Prostate gland (tissue), 2 donors: ENCODE measurements around the gene NDUFS6. TPM values are rescaled to one million over a fixed set of nuclear protein-coding genes. Genes with fewer than 3 reads are reported as not detected.

Experiments
- DNase-seq: peaks from one replicate; pipeline ENCODE4 v3.0.0-alpha.2; 2019; ENCODE audit warnings: low spot score
- H3K27ac ChIP-seq, 2 donors: fragments of 200-600 bp; sonication (generic); 2 replicates each; pipeline ENCODE4 v1.5.1; 2017 to 2019
- H3K27me3 ChIP-seq: fragments of 200-600 bp; sonication (generic); replicated peaks from 2 replicates; pipeline ENCODE4 v1.5.1; 2019; ENCODE audit not compliant: insufficient read depth
- H3K36me3 ChIP-seq, 2 donors: fragments of 200-600 bp; sonication (generic); 1 replicate in 1 of 2; 2 replicates in 1 of 2; pipeline versions ENCODE4 v1.5.1 to v1.8.1; 2017 to 2019
- H3K4me1 ChIP-seq: fragments of 200-600 bp; sonication (generic); replicated peaks from 2 replicates; pipeline ENCODE4 v1.5.1; 2019
- H3K4me3 ChIP-seq, 2 donors: fragments of 200-600 bp; sonication (generic); 2 replicates each; pipeline ENCODE4 v1.5.1; 2017 to 2019
- H3K9me3 ChIP-seq: fragments of 200-600 bp; sonication (generic); 2 replicates; pipeline ENCODE4 v1.5.1; 2017
- POLR2A ChIP-seq: fragments of 450-650 bp; IDR thresholded peaks from one replicate; pipeline ENCODE4 v1.6.1; 2016; ENCODE audit warnings: antibody characterized with exemption, mild to moderate bottlenecking
- POLR2AphosphoS5 ChIP-seq: sonication (generic); formaldehyde crosslinking; IDR thresholded peaks from one replicate; pipeline ENCODE4 v1.6.1; 2017; ENCODE audit warnings: antibody characterized with exemption
- WGBS: methylation state at CpG from one replicate; pipeline ENCODE4 v1.1.5; 2018; 5-methylcytosine and 5-hydroxymethylcytosine counted together
- intact Hi-C: fragments of 100-400 bp; cut with DNase I; formaldehyde crosslinking; loops from one replicate; pipeline ENCODE4 v1.14.2; 2022
- total RNA-seq, 2 donors: library from RNA; depleted of rRNA; stranded (reverse); fragments of >200 nt; gene quantifications; one replicate each; pipeline ENCODE4 v1.1.0, GENCODE V29; 2016
- TF ChIP-seq, protein P1 (sequence below), 4 experiments: fragments of 200-600 bp in 2 of 4; fragments of 450-650 bp in 2 of 4; sonication (generic) in 2 of 4; IDR thresholded peaks; 1 replicate in 3 of 4; 2 replicates in 1 of 4; pipeline ENCODE4 v1.5.1; 2016 to 2019; ENCODE audit warnings: antibody characterized with exemption in 4 of 4, mild to moderate bottlenecking in 2 of 4, moderate library complexity in 2 of 4

The NDUFS6 gene
- total RNA-seq, 2 donors from 2014 or later, result 27.8 to 70.2 TPM

DNA sequence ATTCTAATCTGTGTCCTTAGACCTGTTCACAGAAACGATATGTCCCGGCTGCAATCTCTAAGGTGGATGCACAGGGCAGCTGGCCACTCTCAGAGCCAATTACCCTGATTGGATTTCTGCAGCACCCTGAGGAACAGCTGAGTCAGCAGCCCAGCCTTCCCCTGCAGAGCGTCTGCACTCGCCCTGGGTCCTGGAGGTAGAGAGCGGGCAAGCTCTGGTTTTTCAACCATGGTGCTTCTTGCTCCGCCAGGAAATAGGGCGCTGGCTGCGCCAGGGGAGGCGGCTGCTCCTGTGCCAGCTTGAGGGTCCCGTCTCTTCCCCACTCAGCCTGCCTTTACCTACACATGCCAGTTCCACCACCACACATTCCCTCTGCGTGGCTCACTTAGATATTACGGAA, 19.2 kb downstream of the NDUFS6 start:
- H3K36me3 ChIP-seq, result peaks cover 4 to 7% of the 10 kb centered on the region in 2 donors
- 90% methylated on average over 12 of the region's 12 CpGs for WGBS
- intact Hi-C loops, result no loop called here

DNA sequence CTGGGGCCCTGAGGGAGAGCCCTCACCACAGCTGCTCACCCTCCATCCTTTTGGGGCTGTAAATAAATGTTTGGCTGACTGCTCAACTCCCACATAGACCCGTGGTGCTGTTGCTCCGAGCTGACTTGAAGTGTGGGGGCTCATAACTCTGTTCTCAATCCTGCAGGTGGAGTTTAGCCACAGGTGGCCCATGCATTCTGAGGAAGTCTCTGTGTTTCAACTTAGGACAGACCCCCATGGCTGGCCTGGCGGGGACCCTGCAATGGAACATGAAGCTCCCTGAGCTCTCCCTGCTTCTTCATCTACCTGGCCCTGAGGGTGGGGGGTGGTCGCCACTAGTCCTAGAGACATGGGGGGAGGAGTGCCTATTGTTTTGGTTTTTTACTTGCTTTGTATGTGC, 19.7 kb downstream of the NDUFS6 start:
- Histone ChIP-seq H3K4me3 (no peak overlapping the region), H3K9me3 (no peaks in the 10 kb centered on the region), H3K4me1 (no peaks in the 10 kb centered on the region), H3K27ac (no peak overlapping the region), H3K27me3 (no peaks in the 10 kb centered on the region), H3K36me3 (peaks cover 3% of the 10 kb centered on the region in 2 donors)
- TF ChIP-seq, protein P1, sequence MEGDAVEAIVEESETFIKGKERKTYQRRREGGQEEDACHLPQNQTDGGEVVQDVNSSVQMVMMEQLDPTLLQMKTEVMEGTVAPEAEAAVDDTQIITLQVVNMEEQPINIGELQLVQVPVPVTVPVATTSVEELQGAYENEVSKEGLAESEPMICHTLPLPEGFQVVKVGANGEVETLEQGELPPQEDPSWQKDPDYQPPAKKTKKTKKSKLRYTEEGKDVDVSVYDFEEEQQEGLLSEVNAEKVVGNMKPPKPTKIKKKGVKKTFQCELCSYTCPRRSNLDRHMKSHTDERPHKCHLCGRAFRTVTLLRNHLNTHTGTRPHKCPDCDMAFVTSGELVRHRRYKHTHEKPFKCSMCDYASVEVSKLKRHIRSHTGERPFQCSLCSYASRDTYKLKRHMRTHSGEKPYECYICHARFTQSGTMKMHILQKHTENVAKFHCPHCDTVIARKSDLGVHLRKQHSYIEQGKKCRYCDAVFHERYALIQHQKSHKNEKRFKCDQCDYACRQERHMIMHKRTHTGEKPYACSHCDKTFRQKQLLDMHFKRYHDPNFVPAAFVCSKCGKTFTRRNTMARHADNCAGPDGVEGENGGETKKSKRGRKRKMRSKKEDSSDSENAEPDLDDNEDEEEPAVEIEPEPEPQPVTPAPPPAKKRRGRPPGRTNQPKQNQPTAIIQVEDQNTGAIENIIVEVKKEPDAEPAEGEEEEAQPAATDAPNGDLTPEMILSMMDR (IDR thresholded peaks at IDR 0.05), result no peak
- TF ChIP-seq POLR2AphosphoS5 (no peak), POLR2A (no peak)
- intact Hi-C loops, result no loop called here
- DNase-seq, result no peak
- WGBS, result 92% methylated on average over 4 of the region's 4 CpGs

More for the DNA sequence above, 19.2 kb downstream of the NDUFS6 start:
- DNase-seq, result no peak
- no peak overlapping the region for H3K27ac ChIP-seq
- H3K4me3 ChIP-seq, result no peak overlapping the region
- no peak for TF ChIP-seq POLR2AphosphoS5
- H3K9me3 ChIP-seq, result no peaks in the 10 kb centered on the region
- no peaks in the 10 kb centered on the region for H3K4me1 ChIP-seq
- no peaks in the 10 kb centered on the region for H3K27me3 ChIP-seq

DNA sequence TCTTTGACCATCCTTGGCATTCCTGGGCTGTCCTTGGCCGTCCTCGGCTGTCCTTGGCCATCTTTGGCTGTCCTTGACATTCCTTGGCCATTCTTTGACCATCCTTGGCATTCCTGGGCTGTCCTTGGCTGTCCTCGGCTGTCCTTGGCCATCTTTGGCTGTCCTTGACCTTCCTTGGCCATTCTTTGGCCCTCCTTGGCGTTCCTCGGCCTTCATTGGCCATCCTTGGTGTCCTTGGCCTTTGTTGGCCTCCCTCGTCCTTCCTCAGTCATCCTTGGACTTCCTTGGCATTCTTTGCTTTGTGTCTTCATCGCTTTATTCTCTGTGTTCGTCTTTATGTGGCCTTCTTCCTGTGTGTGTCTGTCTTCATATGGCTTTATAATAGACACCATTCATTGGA, 20.7 kb downstream of the NDUFS6 start:
- DNase-seq, result no peak
- 93% methylated on average over 8 of the region's 8 CpGs for WGBS
- intact Hi-C loops, result no loop called here

DNA sequence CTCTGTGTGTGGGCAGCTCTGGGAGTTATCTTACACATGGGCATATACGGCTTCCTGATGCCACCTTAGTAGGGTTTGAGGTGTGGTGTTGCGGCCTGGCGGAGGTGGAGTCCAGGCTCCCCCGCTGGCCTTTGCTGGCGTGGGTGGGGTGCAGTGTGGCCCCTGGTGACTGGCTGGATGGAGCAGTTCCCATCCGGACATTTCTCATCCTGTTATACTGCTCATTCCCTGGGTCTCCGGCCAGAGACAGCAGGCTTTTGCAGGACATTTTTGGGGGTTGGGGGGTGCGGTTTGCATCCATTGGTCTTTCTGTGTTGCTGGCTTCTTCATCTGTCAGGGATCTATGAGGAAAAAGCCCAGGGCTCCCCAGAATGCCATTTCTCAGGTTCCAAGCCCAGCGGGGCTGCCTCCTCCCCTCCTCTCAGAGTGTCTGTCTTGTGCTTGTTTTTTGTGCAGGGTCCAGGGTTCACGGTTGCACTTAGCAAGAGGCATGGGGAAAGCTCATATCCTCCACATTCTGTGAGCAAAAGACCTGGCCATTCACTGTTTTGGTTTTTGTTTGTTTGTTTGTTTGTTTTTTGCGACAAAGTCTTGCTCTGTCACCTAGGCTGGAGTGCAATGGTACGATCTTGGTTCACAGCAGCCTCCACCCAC, 22.3 kb downstream of the NDUFS6 start:
- Histone ChIP-seq H3K4me3 (no peak overlapping the region), H3K9me3 (no peaks in the 10 kb centered on the region), H3K27ac (no peak overlapping the region), H3K36me3 (no peaks in the 10 kb centered on the region), H3K27me3 (no peaks in the 10 kb centered on the region), H3K4me1 (no peaks in the 10 kb centered on the region)
- intact Hi-C loops, result no loop called here
- TF ChIP-seq POLR2A, result no peak
- TF ChIP-seq, protein P1 (IDR thresholded peaks at IDR 0.05), result no peak
- TF ChIP-seq POLR2AphosphoS5, result no peak
- DNase-seq, result no peak
- 84% methylated on average over 12 of the region's 12 CpGs for WGBS

More for the DNA sequence above, 20.7 kb downstream of the NDUFS6 start:
- Histone ChIP-seq H3K4me1 (no peaks in the 10 kb centered on the region), H3K4me3 (no peak overlapping the region), H3K27me3 (no peaks in the 10 kb centered on the region), H3K9me3 (no peaks in the 10 kb centered on the region), H3K36me3 (no peaks in the 10 kb centered on the region), H3K27ac (no peak overlapping the region)
- no peak for TF ChIP-seq POLR2A
- no peak for TF ChIP-seq POLR2AphosphoS5
- TF ChIP-seq, protein P1 (IDR thresholded peaks at IDR 0.05), result no peak

DNA sequence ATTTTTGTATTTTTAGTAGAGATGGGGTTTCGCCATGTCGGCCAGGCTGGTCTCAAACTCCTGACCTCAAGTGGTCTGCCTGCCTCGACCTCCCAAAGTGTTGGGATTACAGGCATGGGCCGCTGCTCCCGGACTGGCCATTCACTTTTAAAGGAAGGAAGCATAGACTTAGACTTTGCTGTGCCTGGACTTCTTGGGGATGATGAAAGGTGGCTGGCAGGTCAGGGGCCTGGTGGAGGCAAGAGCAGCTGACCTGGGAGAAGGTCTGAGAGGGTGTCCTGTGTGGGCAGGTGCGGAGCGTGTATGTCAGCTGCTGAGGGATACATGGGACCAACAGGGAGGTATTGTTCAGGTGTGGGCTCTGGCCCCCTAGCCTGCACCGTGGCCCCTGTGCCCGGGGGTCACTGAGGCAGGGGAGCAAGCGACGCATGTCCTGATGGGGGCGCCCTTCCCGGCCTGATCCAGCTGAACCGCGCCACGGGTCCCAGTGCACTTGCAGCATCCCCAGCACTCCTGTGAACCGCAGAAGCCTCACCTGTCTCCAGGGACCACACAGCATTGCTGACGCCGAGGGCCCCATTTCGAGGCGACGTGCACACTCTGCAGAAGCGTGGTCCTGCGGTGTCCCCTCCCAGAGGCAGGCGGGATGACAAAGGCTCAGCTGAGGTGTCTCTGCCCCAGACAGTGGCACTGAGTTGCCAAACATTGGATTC, 23.1 kb downstream of the NDUFS6 start:
- DNase-seq, result no peak
- H3K36me3 ChIP-seq, result no peaks in the 10 kb centered on the region
- no peak overlapping the region for H3K27ac ChIP-seq
- H3K4me3 ChIP-seq, result no peak overlapping the region
- no peaks in the 10 kb centered on the region for H3K9me3 ChIP-seq
- intact Hi-C loops, result no loop called here
- no peaks in the 10 kb centered on the region for H3K4me1 ChIP-seq
- WGBS, result 93% methylated on average over 25 of the region's 25 CpGs
- H3K27me3 ChIP-seq, result no peaks in the 10 kb centered on the region
- TF ChIP-seq POLR2AphosphoS5, result no peak
- TF ChIP-seq, protein P1 (IDR thresholded peaks at IDR 0.05), result no peak
